Neural progenitor cell (in vitro differentiated cells): Measurements from ENCODE around the gene TBC1D14.

Source experiments
- CTCF ChIP-seq: fragments of 200-600 bp; sonication (generic); IDR thresholded peaks from 2 replicates; pipeline ENCODE4 v1.5.1; 2017; ENCODE audit warnings: antibody characterized with exemption, mild to moderate bottlenecking
- EZH2 ChIP-seq: fragments of 200-600 bp; sonication (generic); IDR thresholded peaks from 2 replicates; pipeline ENCODE4 v1.6.1; 2017; ENCODE audit warnings: antibody characterized with exemption, mild to moderate bottlenecking, moderate library complexity
- EZH2phosphoT487 ChIP-seq: fragments of 200-600 bp; sonication (generic); IDR thresholded peaks from 2 replicates; pipeline ENCODE4 v1.6.1; 2017; ENCODE audit warnings: antibody characterized with exemption

GRCh38 chr4:7024336-7024890, 114.8 kb downstream of the TBC1D14 start:
- TF ChIP-seq CTCF (no peak), EZH2phosphoT487 (no peak), EZH2 (no peak)
